Measurements from ENCODE around the gene CTNND2.

DNA sequence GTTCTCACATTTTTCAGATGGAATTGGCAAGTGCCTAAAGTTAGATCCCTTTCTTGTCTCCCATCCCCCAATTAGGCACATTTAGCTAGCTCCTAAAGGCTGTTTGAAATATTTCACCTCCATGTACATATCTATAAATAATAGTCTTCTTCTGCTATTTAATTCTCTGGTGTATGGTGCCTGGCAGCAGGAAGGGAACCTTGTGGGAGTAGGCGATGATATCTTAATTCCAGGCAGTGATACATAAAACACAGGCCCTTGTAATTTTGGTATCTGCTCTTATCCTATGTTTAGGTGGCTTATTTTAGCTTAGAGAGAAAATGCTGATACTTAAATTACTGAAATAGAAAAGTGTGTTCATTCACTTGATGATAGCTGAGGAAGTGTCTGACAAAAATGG is 880.3 kb downstream of the CTNND2 start:
- TF ChIP-seq ZNF274 (IDR thresholded peaks at IDR 0.05; ENCODE audit: low read depth, low read length) (no peak), YY1 (IDR thresholded peaks at IDR 0.05; ENCODE audit: insufficient read depth, insufficient read length) (no peak), SUZ12 (IDR thresholded peaks at IDR 0.05; ENCODE audit: extremely low read depth, insufficient read depth, insufficient read length) (no peak)
